ENCODE results near the gene CDH8. TPM values are rescaled to one million over a fixed set of nuclear protein-coding genes. Genes with fewer than 3 reads are reported as not detected.

CDH8 gene
- total and polyA plus RNA-seq, 4 donors: 0.09 TPM; not detected in 3

GRCh38 chr16:61763013-61763412, 273.2 kb downstream of the CDH8 start:
- Histone ChIP-seq H3K36me3 (ENCODE audit: control insufficient read depth in 4 of 4, insufficient read depth in 3 of 4, low read depth in 1 of 4, low read length in 3 of 4) (no peaks in the 10 kb centered on the region), H3K27me3 (ENCODE audit: control insufficient read depth in 4 of 4, insufficient read depth in 4 of 4, low read length in 3 of 4) (peaks cover 0 to 2% (median 0%) of the 10 kb centered on the region in 4 donors), H3K9me3 (ENCODE audit: control insufficient read depth in 4 of 4, low read length in 3 of 4) (no peaks in the 10 kb centered on the region), H3K27ac (ENCODE audit: low read depth in 1 of 2, low read length in 2 of 2) (no peak overlapping the region), H3K4me1 (ENCODE audit: control insufficient read depth in 4 of 4, insufficient read depth in 4 of 4, low read length in 3 of 4) (no peaks in the 10 kb centered on the region), H3K4me3 (ENCODE audit: low read depth in 1 of 3, low read length in 3 of 3) (no peak overlapping the region), H3K9ac (ENCODE audit: low read depth in 1 of 2, low read length in 2 of 2) (no peak overlapping the region)
- WGBS: 73% methylated on average over 3 of the region's 3 CpGs
- TF ChIP-seq RXRA (IDR thresholded peaks at IDR 0.05): no peak
- no peak for TF ChIP-seq EGR1 (IDR thresholded peaks at IDR 0.05; ENCODE audit: low read depth in 2 of 2)
- TF ChIP-seq, protein P1, sequence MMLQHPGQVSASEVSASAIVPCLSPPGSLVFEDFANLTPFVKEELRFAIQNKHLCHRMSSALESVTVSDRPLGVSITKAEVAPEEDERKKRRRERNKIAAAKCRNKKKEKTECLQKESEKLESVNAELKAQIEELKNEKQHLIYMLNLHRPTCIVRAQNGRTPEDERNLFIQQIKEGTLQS (IDR thresholded peaks at IDR 0.05): no peak
- no peak for TF ChIP-seq CTCF (IDR thresholded peaks at IDR 0.05; ENCODE audit: low read depth, low read length, missing input control)
- TF ChIP-seq SP1 (IDR thresholded peaks at IDR 0.05): no peak
- TF ChIP-seq FOXA2 (IDR thresholded peaks at IDR 0.05): no peak
- TF ChIP-seq YY1 (IDR thresholded peaks at IDR 0.05): no peak
- TF ChIP-seq GABPA (IDR thresholded peaks at IDR 0.05 in 1 of 2, conservative IDR thresholded peaks at IDR 0.05 in 1 of 2): no peak
- TF ChIP-seq ZBTB33 (IDR thresholded peaks at IDR 0.05): no peak
- TF ChIP-seq, protein P2, sequence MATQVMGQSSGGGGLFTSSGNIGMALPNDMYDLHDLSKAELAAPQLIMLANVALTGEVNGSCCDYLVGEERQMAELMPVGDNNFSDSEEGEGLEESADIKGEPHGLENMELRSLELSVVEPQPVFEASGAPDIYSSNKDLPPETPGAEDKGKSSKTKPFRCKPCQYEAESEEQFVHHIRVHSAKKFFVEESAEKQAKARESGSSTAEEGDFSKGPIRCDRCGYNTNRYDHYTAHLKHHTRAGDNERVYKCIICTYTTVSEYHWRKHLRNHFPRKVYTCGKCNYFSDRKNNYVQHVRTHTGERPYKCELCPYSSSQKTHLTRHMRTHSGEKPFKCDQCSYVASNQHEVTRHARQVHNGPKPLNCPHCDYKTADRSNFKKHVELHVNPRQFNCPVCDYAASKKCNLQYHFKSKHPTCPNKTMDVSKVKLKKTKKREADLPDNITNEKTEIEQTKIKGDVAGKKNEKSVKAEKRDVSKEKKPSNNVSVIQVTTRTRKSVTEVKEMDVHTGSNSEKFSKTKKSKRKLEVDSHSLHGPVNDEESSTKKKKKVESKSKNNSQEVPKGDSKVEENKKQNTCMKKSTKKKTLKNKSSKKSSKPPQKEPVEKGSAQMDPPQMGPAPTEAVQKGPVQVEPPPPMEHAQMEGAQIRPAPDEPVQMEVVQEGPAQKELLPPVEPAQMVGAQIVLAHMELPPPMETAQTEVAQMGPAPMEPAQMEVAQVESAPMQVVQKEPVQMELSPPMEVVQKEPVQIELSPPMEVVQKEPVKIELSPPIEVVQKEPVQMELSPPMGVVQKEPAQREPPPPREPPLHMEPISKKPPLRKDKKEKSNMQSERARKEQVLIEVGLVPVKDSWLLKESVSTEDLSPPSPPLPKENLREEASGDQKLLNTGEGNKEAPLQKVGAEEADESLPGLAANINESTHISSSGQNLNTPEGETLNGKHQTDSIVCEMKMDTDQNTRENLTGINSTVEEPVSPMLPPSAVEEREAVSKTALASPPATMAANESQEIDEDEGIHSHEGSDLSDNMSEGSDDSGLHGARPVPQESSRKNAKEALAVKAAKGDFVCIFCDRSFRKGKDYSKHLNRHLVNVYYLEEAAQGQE (IDR thresholded peaks at IDR 0.05): no peak
- no peak for TF ChIP-seq TAF1 (conservative IDR thresholded peaks at IDR 0.05)
- no peak for TF ChIP-seq FOXA1 (IDR thresholded peaks at IDR 0.05)
- no peak for TF ChIP-seq HNF4G (IDR thresholded peaks at IDR 0.05)
- no peak for DNase-seq (ENCODE audit: low spot score)

DNA sequence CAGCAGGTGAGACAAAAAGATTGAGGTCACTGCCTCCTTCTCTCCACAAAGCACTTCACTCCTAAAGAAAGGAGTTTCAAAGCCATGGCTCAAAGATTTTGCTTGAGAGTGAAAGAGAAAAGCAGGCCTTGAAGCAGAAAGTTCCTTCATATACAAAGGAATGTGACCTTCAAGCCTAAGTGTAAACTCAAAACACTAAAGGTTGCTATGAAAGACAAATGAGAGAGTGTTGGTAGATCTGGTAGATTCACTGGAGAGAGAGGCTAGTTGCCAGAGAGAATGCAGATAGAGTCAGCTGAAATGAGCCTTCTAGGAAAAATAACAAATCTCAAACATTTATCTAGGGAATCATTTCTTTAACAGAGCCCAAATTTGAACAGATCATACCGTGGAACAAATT, 305.2 kb downstream of the CDH8 start:
- 74% methylated on average over 1 of the region's 1 CpG for WGBS
- DNase-seq (ENCODE audit: low spot score): no peak
- no peak for TF ChIP-seq HNF4A (conservative IDR thresholded peaks at IDR 0.05)
- no peak for TF ChIP-seq FOXA2 (IDR thresholded peaks at IDR 0.05)
- TF ChIP-seq FOXA1 (IDR thresholded peaks at IDR 0.05): no peak
- TF ChIP-seq, protein P2 (IDR thresholded peaks at IDR 0.05): no peak
- no peak for TF ChIP-seq JUND (IDR thresholded peaks at IDR 0.05)
- TF ChIP-seq CTCF (IDR thresholded peaks at IDR 0.05; ENCODE audit: low read depth, low read length, missing input control): no peak
- Histone ChIP-seq H3K4me1 (ENCODE audit: control insufficient read depth in 4 of 4, insufficient read depth in 4 of 4, low read length in 3 of 4) (no peaks in the 10 kb centered on the region), H3K9ac (ENCODE audit: low read depth in 1 of 2, low read length in 2 of 2) (no peak overlapping the region), H3K36me3 (ENCODE audit: control insufficient read depth in 4 of 4, insufficient read depth in 3 of 4, low read depth in 1 of 4, low read length in 3 of 4) (no peaks in the 10 kb centered on the region), H3K27me3 (ENCODE audit: control insufficient read depth in 4 of 4, insufficient read depth in 4 of 4, low read length in 3 of 4) (no peaks in the 10 kb centered on the region), H3K4me3 (ENCODE audit: low read depth in 1 of 3, low read length in 3 of 3) (no peak overlapping the region), H3K9me3 (ENCODE audit: control insufficient read depth in 4 of 4, low read length in 3 of 4) (peaks cover 0 to 5% (median 0%) of the 10 kb centered on the region in 4 donors), H3K27ac (ENCODE audit: low read depth in 1 of 2, low read length in 2 of 2) (no peak overlapping the region)
